Esophagus muscularis mucosa (tissue), 4 donors: Measurements from ENCODE around the gene PPP2R3B.

Experiments
- EP300 ChIP-seq: sonication (generic); formaldehyde crosslinking; IDR thresholded peaks from one replicate; pipeline ENCODE4 v1.6.1; 2017; ENCODE audit warnings: antibody characterized with exemption
- POLR2A ChIP-seq: fragments of 450-650 bp; IDR thresholded peaks from one replicate; pipeline ENCODE4 v1.6.1; 2017; ENCODE audit warnings: antibody characterized with exemption, moderate library complexity, mild to moderate bottlenecking, low read depth
- POLR2AphosphoS5 ChIP-seq, 2 donors: sonication (generic); formaldehyde crosslinking; IDR thresholded peaks; one replicate each; pipeline ENCODE4 v1.6.1; 2017; ENCODE audit warnings: antibody characterized with exemption in 2 of 2
- TF ChIP-seq, protein P1 (sequence below), 3 experiments: fragments of 200-600 bp in 2 of 3; fragments of 450-650 bp in 1 of 3; sonication (generic) in 2 of 3; IDR thresholded peaks; one replicate each; pipeline ENCODE4 v1.5.1; 2017 to 2019; ENCODE audit warnings: antibody characterized with exemption in 3 of 3, mild to moderate bottlenecking in 2 of 3, moderate library complexity in 1 of 3

DNA sequence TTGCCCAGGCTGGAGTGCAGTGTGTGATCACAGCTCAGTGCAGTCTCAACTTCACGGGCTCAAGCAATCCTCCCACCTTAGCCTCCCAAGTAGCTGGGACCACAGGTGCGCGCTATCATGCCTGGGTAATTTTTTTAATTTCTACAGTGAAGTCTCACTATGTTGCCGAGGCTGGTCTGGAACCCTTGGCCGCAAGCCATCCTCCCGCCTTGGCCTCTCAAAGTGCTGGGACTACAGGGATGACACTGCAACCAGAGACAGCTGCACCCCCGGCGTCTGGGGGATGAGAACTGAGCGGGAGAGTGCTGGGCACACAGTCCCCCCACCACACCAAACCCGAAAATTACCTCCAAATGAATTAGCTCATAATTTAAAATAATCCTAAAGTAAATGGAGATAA lies 35.0 kb downstream of the PPP2R3B start:
- TF ChIP-seq, protein P1, sequence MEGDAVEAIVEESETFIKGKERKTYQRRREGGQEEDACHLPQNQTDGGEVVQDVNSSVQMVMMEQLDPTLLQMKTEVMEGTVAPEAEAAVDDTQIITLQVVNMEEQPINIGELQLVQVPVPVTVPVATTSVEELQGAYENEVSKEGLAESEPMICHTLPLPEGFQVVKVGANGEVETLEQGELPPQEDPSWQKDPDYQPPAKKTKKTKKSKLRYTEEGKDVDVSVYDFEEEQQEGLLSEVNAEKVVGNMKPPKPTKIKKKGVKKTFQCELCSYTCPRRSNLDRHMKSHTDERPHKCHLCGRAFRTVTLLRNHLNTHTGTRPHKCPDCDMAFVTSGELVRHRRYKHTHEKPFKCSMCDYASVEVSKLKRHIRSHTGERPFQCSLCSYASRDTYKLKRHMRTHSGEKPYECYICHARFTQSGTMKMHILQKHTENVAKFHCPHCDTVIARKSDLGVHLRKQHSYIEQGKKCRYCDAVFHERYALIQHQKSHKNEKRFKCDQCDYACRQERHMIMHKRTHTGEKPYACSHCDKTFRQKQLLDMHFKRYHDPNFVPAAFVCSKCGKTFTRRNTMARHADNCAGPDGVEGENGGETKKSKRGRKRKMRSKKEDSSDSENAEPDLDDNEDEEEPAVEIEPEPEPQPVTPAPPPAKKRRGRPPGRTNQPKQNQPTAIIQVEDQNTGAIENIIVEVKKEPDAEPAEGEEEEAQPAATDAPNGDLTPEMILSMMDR (IDR thresholded peaks at IDR 0.05), result no peak
- TF ChIP-seq POLR2A (no peak), POLR2AphosphoS5 (IDR thresholded peaks at IDR 0.05) (no peak), EP300 (no peak)
